Measurements from ENCODE around the gene ARHGAP42. TPM values are rescaled to one million over a fixed set of nuclear protein-coding genes. Genes with fewer than 3 reads are reported as not detected.
"Not testable (repeated sequence)": the region's sequence is repeated elsewhere in the genome, so short reads cannot be mapped to it uniquely, and the experiment has no call there.

Gene ARHGAP42
- total and polyA plus RNA-seq, 2 experiments from 2014 or later = 0.74 to 2.7 TPM

DNA sequence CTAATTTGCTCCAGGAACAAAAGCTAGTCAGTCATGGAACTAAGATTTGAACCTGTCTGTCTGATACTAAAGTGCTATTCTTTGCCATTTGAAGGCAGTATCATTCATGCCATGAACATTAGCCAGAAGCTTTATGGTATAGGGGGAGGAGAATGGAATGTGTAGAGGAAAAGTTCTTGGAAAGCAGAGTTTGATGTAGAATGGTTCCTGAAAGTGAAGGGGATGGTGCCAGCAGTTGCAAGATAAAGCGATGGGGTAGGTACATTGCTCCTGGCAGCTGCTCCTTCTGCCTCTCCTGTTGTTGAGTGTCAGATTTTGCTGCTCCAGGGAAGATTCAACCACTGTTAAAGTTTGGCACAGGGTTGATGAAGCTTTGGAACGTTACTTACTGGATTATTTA lies 53.4 kb downstream of the ARHGAP42 start:
- Histone ChIP-seq H3K9me3 (ENCODE audit: low read depth) (no peaks in the 10 kb centered on the region), H4K20me1 (ENCODE audit: insufficient read depth) (no peaks in the 10 kb centered on the region), H3K27me3 (replicated peaks; ENCODE audit: insufficient read depth) (no peaks in the 10 kb centered on the region), H3F3A (ENCODE audit: insufficient read depth) (no peaks in the 10 kb centered on the region), H3K4me2 (ENCODE audit: unreplicated experiment) (no peak overlapping the region), H2AFZ (no peak overlapping the region), H3K79me2 (ENCODE audit: insufficient read depth) (no peaks in the 10 kb centered on the region), H3K9me2 (ENCODE audit: insufficient read depth) (no peaks in the 10 kb centered on the region), H3K27ac (no peak overlapping the region), H3K9ac (no peak overlapping the region), H3K4me3 (no peak overlapping the region), H3K4me1 (ENCODE audit: insufficient read depth) (no peaks in the 10 kb centered on the region), H3K36me3 (ENCODE audit: low read depth) (no peaks in the 10 kb centered on the region)
- WGBS, 2 experiments (ENCODE audit: low coverage in 1 of 2, low lambda C conversion rate in 2 of 2, missing lambda C conversion rate in 2 of 2) = 57 to 59% methylated on average over 2 of the region's 2 CpGs
- DNase-seq = no peak
- no peak for TF ChIP-seq EZH2phosphoT487 (IDR thresholded peaks at IDR 0.05; ENCODE audit: insufficient read depth, low read depth)
- TF ChIP-seq EZH2 (IDR thresholded peaks at IDR 0.05; ENCODE audit: insufficient read depth, poor library complexity, severe bottlenecking) = no peak
- in situ Hi-C loops (cut with MboI) = no loop called here

DNA sequence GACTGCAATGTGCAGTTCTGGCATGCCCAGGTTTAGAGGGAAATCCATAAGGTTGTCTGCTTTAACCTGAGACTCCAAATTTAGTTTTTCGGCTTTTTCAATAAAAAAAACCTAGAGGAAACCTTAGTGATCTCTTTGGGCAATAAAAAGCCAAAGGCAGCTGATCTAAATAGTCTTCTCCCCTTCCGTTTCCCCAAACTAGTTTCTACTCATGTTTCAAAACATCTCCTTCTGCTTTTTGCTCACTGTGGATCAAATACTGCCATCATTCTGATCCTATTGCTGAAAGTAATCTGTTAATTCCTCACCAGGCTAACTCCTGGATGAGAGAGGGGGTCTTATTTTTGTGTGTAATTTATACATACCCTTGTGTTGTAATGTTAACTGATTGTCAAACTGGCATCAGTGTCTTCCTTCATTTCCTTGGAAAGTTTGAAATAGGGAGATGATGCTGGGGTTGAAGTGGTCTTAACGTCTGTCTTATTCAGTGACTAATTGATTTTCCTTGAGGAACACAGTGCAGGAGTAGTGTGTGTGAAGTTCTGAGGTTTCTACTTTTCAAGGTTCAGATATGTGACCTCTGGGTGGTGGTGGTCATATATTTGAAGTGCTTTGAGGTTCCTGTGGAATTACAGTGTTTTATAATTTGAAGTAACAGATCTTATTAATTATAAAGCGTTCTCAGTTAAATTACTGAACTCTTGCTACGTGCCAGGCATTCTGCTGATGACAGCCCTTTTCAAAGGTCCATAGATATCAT lies 55.0 kb downstream of the ARHGAP42 start:
- Histone ChIP-seq H3K27ac (no peak overlapping the region), H3K27me3 (replicated peaks; ENCODE audit: insufficient read depth) (no peaks in the 10 kb centered on the region), H3K9me3 (ENCODE audit: low read depth) (no peaks in the 10 kb centered on the region), H3K9ac (no peak overlapping the region), H3K4me2 (ENCODE audit: unreplicated experiment) (no peak overlapping the region), H3K36me3 (ENCODE audit: low read depth) (no peaks in the 10 kb centered on the region), H4K20me1 (ENCODE audit: insufficient read depth) (no peaks in the 10 kb centered on the region), H3K4me3 (no peak overlapping the region), H3K4me1 (ENCODE audit: insufficient read depth) (no peaks in the 10 kb centered on the region), H2AFZ (no peak overlapping the region), H3K9me2 (ENCODE audit: insufficient read depth) (no peaks in the 10 kb centered on the region), H3F3A (ENCODE audit: insufficient read depth) (no peaks in the 10 kb centered on the region), H3K79me2 (ENCODE audit: insufficient read depth) (no peaks in the 10 kb centered on the region)
- in situ Hi-C loops (cut with MboI) = no loop called here
- TF ChIP-seq EZH2phosphoT487 (IDR thresholded peaks at IDR 0.05; ENCODE audit: insufficient read depth, low read depth) (no peak), EZH2 (IDR thresholded peaks at IDR 0.05; ENCODE audit: insufficient read depth, poor library complexity, severe bottlenecking) (no peak)
- whole genome bisulfite sequencing, 2 experiments (ENCODE audit: low coverage in 1 of 2, low lambda C conversion rate in 2 of 2, missing lambda C conversion rate in 2 of 2) = 82 to 84% methylated on average over 5 of the region's 5 CpGs
- no peak for DNase-seq

DNA sequence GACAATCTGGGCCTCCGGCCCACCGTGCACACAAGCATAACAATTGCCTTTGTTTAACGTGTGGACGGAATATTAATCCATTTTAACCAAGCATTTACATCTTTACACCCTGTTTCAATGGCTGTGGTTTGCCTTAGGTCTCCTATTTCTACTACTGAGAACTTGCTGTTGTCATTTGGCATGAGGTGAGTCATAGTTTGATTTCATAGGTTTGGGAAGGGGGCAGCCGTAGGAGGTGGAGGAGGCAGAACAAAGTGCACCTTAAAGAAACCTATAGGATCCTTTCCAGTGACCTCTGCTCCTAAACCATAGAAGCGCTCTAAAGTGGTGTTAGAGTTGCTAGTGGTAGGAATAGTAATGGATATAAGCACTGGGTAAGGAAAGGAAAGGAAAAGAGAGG lies 59.4 kb downstream of the ARHGAP42 start:
- H3K9ac ChIP-seq = no peak overlapping the region
- no peak overlapping the region for H3K27ac ChIP-seq
- no peaks in the 10 kb centered on the region for H3K36me3 ChIP-seq (ENCODE audit: low read depth)
- H3K4me3 ChIP-seq = no peak overlapping the region
- H3K27me3 ChIP-seq (replicated peaks; ENCODE audit: insufficient read depth) = no peaks in the 10 kb centered on the region
- no peak for TF ChIP-seq EZH2 (IDR thresholded peaks at IDR 0.05; ENCODE audit: insufficient read depth, poor library complexity, severe bottlenecking)
- TF ChIP-seq EZH2phosphoT487 (IDR thresholded peaks at IDR 0.05; ENCODE audit: insufficient read depth, low read depth) = no peak
- no peaks in the 10 kb centered on the region for H3K79me2 ChIP-seq (ENCODE audit: insufficient read depth)
- no peaks in the 10 kb centered on the region for H4K20me1 ChIP-seq (ENCODE audit: insufficient read depth)
- WGBS, 2 experiments (ENCODE audit: low coverage in 1 of 2, low lambda C conversion rate in 2 of 2, missing lambda C conversion rate in 2 of 2) = 87 to 90% methylated on average over 6 of the region's 6 CpGs
- no peaks in the 10 kb centered on the region for H3K9me3 ChIP-seq (ENCODE audit: low read depth)
- H3K9me2 ChIP-seq (ENCODE audit: insufficient read depth) = no peaks in the 10 kb centered on the region
- DNase-seq = no peak
- in situ Hi-C loops (cut with MboI) = no loop called here
- H3K4me1 ChIP-seq (ENCODE audit: insufficient read depth) = no peaks in the 10 kb centered on the region
- H3F3A ChIP-seq (ENCODE audit: insufficient read depth) = no peaks in the 10 kb centered on the region
- no peak overlapping the region for H3K4me2 ChIP-seq (ENCODE audit: unreplicated experiment)
- no peak overlapping the region for H2AFZ ChIP-seq

DNA sequence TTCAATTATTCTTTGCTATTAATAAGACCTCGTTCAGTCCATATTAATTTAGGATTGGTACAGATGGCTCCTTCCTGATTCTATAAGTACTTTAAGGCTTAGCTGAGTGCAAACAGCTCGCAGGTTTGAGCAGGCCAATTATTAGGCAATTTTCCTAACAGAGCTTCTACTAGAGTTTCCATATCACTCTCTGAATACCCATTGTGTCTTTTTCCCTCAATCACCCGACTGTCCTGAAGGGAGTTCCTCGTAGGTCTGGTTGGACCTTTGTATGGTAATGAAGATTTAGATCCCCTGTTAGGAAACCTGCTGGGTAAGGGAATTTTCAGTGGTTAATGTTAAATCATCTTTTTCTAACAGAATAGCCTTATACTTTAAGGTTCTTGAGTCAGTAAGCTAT lies 61.1 kb downstream of the ARHGAP42 start:
- Histone ChIP-seq H3K9me3 (ENCODE audit: low read depth) (no peaks in the 10 kb centered on the region), H3K4me2 (ENCODE audit: unreplicated experiment) (no peak overlapping the region), H4K20me1 (ENCODE audit: insufficient read depth) (no peaks in the 10 kb centered on the region), H3F3A (ENCODE audit: insufficient read depth) (no peaks in the 10 kb centered on the region), H3K4me1 (ENCODE audit: insufficient read depth) (no peaks in the 10 kb centered on the region), H3K27me3 (replicated peaks; ENCODE audit: insufficient read depth) (no peaks in the 10 kb centered on the region), H3K27ac (no peak overlapping the region), H2AFZ (no peak overlapping the region), H3K9ac (no peak overlapping the region), H3K4me3 (no peak overlapping the region), H3K9me2 (ENCODE audit: insufficient read depth) (no peaks in the 10 kb centered on the region), H3K36me3 (ENCODE audit: low read depth) (no peaks in the 10 kb centered on the region), H3K79me2 (ENCODE audit: insufficient read depth) (no peaks in the 10 kb centered on the region)
- in situ Hi-C loops (cut with MboI) = no loop called here
- DNase-seq = no peak
- 78 to 82% methylated on average over 4 of the region's 4 CpGs for WGBS, 2 experiments (ENCODE audit: low coverage in 1 of 2, low lambda C conversion rate in 2 of 2, missing lambda C conversion rate in 2 of 2)
- TF ChIP-seq EZH2 (IDR thresholded peaks at IDR 0.05; ENCODE audit: insufficient read depth, poor library complexity, severe bottlenecking) = no peak
- TF ChIP-seq EZH2phosphoT487 (IDR thresholded peaks at IDR 0.05; ENCODE audit: insufficient read depth, low read depth) = no peak

DNA sequence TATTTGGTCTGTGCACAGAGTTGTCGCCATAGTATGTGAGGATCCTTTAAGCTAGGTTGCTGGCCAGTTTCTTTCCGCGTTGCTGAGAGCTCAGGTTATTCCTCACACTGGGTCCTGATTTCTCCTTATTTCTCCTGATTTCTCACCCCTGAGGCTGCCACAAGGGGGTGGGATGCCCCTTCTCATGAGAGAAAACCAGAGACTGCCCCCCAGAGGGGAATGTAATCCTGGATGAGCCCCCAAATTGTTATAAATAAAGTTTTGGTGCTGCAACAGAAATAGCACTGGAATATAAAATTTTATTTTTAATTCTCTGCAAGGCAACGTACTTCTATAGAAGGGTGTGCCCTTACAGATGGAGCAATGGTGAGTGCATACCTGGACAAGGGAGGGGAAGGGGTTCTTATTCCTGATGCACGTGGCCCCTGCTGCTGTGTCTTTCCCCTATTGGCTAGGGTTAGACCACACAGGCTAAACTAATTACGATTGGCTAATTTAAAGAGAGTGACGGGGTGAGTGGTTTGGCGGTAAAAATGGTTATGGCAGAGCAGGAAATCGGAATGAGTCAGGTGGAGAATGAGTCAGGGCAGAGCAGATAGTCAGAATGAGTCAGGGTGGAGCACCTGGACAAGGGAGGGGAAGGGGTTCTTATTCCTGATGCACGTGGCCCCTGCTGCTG lies 62.9 kb downstream of the ARHGAP42 start:
- H2AFZ ChIP-seq; H3K36me3 ChIP-seq (ENCODE audit: low read depth); DNase-seq; H3K9ac ChIP-seq; H4K20me1 ChIP-seq (ENCODE audit: insufficient read depth); in situ Hi-C loops (cut with MboI); H3K27ac ChIP-seq; H3K9me3 ChIP-seq (ENCODE audit: low read depth); H3K4me2 ChIP-seq (ENCODE audit: unreplicated experiment); H3K4me3 ChIP-seq; H3K4me1 ChIP-seq (ENCODE audit: insufficient read depth); H3K79me2 ChIP-seq (ENCODE audit: insufficient read depth); H3F3A ChIP-seq (ENCODE audit: insufficient read depth); H3K9me2 ChIP-seq (ENCODE audit: insufficient read depth); H3K27me3 ChIP-seq (replicated peaks; ENCODE audit: insufficient read depth): not testable (repeated sequence)
- WGBS, 2 experiments (ENCODE audit: low coverage in 1 of 2, low lambda C conversion rate in 2 of 2, missing lambda C conversion rate in 2 of 2) = 91 to 94% methylated on average over 10 of the region's 10 CpGs

DNA sequence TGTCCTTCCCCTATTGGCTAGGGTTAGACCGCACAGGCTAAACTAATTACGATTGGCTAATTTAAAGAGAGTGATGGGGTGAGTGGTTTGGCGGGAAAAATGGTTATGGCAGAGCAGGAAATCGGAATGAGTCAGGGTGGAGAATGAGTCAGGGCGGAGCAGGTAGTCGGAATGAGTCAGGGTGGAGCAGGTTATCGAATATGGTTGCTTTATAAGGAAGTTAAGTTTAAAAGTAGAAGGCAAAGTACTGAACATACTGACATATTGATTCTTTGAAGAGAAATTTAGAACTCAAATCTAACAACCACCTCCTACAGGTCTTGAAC lies 63.4 kb downstream of the ARHGAP42 start:
- DNase-seq; H3K4me2 ChIP-seq (ENCODE audit: unreplicated experiment); H3K27me3 ChIP-seq (replicated peaks; ENCODE audit: insufficient read depth); H2AFZ ChIP-seq; in situ Hi-C loops (cut with MboI); H3K9me3 ChIP-seq (ENCODE audit: low read depth); H3K36me3 ChIP-seq (ENCODE audit: low read depth); H3K79me2 ChIP-seq (ENCODE audit: insufficient read depth); H3K9me2 ChIP-seq (ENCODE audit: insufficient read depth); H3K27ac ChIP-seq; H3K4me3 ChIP-seq; H3K4me1 ChIP-seq (ENCODE audit: insufficient read depth); H3F3A ChIP-seq (ENCODE audit: insufficient read depth); H3K9ac ChIP-seq; H4K20me1 ChIP-seq (ENCODE audit: insufficient read depth): not testable (repeated sequence)
- 98% methylated on average over 7 of the region's 7 CpGs for WGBS, 2 experiments (ENCODE audit: low coverage in 1 of 2, low lambda C conversion rate in 2 of 2, missing lambda C conversion rate in 2 of 2)
